ENCODE data around the gene ARG2.

The ARG2 gene

DNA sequence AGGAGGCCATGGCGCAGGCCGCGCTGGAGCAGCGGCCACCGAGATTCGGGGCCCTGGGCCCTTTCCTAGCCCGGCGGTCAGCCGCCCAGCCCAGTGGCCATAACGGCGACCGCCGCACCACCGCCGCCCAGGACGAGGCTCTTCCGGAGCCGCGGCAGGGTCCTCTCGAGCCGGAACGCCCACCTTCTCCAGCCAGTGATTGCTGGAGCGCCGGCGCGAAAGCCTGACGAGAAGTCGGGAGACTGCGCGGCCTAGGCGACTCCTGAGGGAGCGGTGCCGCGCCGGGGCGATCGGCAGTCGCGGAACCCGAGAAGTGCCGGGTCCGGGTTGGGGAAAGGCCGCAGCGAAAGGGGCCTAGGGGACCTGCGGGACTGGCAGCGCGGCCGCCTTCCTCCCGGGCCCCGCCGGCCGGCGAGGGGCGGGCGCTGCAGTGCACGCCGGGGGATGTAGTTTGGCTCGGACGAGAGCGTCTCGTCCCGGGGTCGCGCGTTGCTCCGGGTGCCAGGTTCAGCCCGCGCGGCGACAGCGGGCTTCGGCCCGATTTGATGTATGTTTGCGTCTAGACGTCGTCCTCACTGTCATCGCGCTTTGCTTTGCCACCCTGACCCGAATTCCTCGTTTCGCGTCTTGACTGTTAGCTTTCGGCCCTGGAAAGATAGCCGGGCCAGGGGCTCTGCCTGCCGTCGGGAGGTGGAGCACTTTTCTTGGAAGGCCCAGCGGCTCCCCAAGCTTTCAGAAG lies 54.9 kb downstream of the ARG2 start, which contains the start of gene VTI1B:
VTI1B (minus strand) TSS at position 153 of the 739 bp plus-strand sequence; CDS start at position 10, 143 bp downstream.
- DNase-seq (ENCODE audit: insufficient read length, low spot score) (peak; percentile 74), FAIRE-seq (peak; percentile 66)

DNA sequence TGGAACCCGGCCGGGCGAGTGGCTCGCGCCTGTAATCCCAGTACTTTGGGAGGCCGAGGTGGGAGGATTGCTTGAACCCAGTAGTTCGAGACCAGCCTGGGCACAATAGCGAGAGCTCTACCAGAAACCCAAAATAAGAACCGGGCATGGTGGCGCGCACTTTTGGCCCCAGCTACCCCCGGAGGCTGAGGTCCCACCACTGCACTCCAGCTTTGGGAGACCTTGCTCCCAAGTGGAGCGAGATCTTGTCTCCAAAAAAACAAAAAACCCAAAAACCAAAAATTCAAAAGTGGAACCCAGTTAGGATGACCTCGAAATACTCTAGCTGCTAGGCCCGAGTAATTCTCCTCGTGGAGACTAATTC lies 55.5 kb downstream of the ARG2 start:
- DNase-seq (ENCODE audit: insufficient read length, low spot score) (no peak), FAIRE-seq (no peak)

DNA sequence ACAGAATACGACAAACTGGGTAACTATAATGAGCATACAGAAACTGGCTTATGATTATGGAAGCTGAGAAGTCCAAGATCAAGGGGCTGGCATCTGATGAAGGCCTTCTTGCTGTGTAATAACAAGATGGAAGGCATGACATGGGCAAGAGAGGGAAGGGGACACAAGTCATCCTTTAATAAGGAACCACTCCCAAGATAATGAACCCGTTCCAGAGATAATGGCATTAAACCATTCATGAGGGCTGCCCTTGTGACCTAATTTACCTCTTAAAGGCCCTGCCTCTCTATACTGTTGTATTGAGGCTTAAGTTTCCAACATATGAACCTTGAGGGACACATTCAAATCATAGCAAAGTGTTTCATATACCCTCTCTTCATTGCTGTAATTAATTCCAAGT lies 59.3 kb downstream of the ARG2 start:
- no peak for FAIRE-seq
- DNase-seq (ENCODE audit: insufficient read length, low spot score) = no peak

DNA sequence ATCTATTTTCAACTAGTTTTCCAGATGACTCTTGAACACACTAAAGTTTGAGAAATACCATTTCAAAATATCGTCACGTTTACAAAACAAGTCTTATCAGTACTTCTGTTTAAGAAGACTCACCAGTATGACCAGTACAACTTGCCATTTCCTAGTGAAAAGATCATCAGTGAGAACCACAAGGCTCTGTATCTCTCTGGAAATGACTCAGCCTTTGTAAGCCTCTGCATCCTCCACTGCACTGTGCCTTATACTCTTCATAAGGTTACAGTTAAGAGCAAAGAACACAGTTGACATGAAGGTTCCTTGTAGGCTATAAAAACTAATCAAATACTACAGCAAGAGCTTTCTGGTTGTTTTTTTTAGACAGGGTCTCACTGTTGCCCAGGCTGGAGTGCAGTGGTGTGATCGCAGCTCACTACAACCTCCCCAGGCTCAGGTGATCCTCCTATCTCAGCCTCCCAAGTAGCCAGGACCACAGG lies 60.4 kb downstream of the ARG2 start:
- DNase-seq (ENCODE audit: insufficient read length, low spot score) (no peak), FAIRE-seq (peak; percentile 94)

DNA sequence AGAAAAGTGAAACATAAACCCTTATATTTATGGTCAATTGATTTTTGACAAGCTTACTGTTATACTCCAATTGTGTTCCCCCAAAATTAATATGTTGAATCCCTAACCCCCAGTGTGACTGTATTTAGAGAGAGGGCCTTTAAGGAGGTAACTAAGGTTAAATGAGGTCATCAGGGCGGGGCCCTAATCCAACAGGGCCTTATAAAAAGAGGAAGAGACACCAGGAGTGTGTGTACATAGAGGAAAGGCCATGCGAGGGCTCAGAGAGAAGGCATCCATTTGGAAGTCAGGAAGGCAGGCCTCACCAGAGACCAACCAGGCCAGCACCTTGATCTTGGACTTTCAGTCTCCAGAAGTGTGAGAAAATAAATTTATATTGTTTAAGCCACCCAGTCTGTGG lies 61.2 kb downstream of the ARG2 start:
- FAIRE-seq (no peak), DNase-seq (ENCODE audit: insufficient read length, low spot score) (no peak)

DNA sequence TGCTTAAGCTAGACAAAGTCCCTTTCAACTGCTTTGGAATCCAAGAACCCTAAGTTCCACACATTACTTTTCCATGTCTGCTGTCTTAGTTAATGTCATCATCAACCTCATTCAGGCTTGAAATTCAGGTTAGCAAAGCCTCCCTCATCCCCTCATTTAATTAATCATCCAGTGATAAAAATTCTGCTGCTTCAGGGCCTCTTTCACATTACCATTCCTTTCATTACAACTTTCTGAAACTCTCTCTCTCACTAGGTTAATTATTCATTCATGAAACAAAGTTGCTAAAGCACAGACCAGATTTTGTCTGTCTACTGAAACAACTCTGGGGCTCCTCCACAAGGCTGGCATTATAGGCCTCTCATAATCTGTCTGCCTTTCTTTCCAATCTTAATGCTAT lies 64.1 kb downstream of the ARG2 start:
- FAIRE-seq (no peak), DNase-seq (ENCODE audit: insufficient read length, low spot score) (no peak)

DNA sequence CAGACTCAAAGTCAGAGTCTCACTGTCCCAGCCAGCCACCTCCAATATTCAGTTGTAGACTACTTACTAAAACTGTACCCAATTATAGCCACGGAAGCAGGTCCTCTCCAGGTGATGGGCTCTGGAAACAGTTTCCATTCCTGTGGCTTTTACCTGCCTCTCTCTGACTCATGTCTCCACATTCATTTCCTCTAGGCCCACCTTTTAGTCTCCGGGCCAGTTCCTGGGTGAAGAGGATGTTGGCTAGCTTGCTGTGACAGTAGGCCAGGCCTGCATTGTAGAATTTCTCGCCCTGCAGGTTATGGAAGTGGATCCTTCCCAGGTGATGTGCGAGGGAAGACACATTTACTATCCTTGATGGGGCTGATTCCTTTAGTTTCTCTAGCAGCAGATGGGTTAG lies 70.3 kb downstream of the ARG2 start:
- no peak for FAIRE-seq
- DNase-seq (ENCODE audit: insufficient read length, low spot score) = no peak

DNA sequence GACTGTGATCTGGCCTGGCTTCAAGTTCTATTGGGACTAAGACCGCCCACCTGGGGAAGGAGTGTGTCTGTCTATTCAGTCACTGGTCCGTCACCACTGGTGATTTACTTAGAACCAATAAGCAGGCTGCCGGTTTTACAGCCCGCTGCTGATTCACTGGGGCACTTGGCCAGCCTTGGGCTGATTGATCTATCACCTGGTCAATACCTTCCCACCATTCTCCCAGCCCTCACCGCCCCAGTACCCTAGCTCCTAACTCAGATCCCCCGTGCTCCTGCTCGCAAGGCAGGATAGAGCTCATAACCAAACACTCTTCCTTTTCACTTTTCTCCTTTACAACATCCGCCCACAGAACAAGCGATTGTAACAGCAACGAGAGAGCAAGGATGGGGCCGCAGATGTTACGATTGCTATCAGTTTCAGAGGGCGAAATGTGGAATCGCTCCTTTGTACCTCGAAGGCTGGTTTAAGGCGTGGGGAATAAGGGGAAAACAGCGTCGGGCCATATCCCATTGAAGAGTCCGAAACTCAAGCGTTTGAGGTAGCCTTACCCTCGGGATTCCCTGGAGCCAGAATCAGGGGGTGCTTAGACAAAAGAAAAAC lies 75.2 kb downstream of the ARG2 start:
- FAIRE-seq (peak; percentile 92), DNase-seq (ENCODE audit: insufficient read length, low spot score) (peak; percentile 73)

DNA sequence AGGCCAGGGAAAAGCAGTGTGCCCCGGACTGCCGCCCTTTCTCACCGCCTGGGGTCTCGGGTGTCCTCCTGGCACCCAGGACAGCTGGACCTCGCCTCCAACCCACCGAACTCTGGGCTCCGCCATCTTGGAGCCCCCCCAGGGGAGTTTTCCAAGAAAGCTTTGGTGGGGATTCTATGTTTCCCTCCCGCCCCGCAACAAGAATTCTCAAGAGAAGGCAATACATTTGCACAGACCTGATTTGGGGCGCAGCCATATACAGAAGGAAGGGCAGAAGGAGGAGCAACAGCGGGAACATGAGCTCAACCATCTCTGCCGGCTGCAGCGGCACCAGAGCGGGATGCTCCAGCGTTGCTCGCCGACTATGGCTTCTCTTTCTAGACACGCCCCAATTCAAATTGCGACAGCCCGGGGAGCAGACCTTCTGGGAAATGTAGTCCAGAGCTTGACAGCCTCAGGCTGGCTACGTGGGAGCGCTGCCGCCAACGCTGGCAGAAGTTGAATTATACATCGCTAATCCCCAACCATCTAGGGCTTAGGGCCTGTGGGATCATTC lies 75.8 kb downstream of the ARG2 start, which contains the start of gene RDH11:
RDH11 (minus strand) TSS at position 371 of the 556 bp plus-strand sequence; CDS start at position 310, 61 bp downstream.
- peak; percentile 92 for FAIRE-seq

DNA sequence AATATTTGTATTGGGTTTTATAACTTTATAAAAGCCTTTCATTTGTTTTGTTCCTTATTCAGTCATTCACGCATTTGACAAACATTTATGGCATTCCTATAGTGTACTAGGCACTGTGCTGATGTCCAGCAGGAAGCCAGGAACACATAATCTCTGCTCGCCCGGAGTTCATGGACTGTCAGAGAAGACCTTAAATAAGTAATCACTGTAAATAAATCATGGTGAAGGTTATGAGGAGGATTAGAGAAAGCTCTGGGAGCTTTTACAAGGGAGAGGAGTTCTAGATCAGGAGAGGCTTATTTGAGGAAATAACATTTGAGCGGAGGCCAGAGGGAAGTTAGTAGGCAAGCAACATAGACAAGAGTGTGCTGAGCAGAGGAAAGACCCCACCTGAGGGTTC lies 77.3 kb downstream of the ARG2 start:
- DNase-seq (ENCODE audit: insufficient read length, low spot score) (no peak), FAIRE-seq (no peak)

More for the DNA sequence above, 75.8 kb downstream of the ARG2 start, which contains the start of gene RDH11:
- DNase-seq (ENCODE audit: insufficient read length, low spot score) = peak; percentile 78

DNA sequence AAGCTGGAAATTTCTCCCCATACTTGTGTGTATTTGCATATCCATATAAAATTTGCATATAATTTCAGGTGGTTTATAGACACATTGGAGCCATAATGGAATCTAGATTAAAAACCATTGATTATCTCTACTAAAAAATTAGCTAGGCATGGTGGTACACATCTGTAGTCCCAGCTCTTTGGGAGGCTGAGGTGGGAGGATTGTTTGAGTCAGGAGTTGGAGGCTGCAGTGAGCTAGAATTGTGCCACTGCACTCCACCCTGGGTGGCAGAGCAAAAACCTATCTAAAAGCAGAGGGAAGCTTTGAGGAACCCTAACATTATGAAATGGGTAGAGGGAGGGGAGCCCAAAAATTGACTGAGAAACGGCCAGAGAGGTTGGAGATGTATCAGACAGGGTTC lies 78.5 kb downstream of the ARG2 start:
- no peak for FAIRE-seq
- no peak for DNase-seq (ENCODE audit: insufficient read length, low spot score)
